HFF-Myc (cell line): ENCODE measurements around the gene TSPAN31.
A peak's percentile ranks its signal among the peaks of the same experiment; 100 is the strongest.

Experiments used
- DNase-seq: peaks from one replicate; pipeline ENCODE4 v3.0.0-alpha.2; 2011; ENCODE audit warnings: low read depth; ENCODE audit errors: extremely low read depth
- H3K4me3 ChIP-seq: replicated peaks from 2 replicates; pipeline ENCODE4 v1.5.1; 2011; ENCODE audit warnings: low read depth, mild to moderate bottlenecking, control low read depth, low read length
- CTCF ChIP-seq: IDR thresholded peaks from 2 replicates; pipeline ENCODE4 v1.5.1; 2012; ENCODE audit warnings: mild to moderate bottlenecking, low read depth, low read length, control low read depth; ENCODE audit errors: missing control alignments

The TSPAN31 gene

GRCh38 chr12:57755454-57756372 lies 10.9 kb downstream of the TSPAN31 start:
- no peak for DNase-seq

GRCh38 chr12:57756406-57757341 lies 11.8 kb downstream of the TSPAN31 start:
- no peak overlapping the region; the same call in 1 of the 2 replicates for H3K4me3 ChIP-seq
- TF ChIP-seq CTCF, result peak; percentile 61
- no peak for DNase-seq

More at GRCh38 chr12:57755454-57756372, 10.9 kb downstream of the TSPAN31 start:
- no peak for TF ChIP-seq CTCF
- H3K4me3 ChIP-seq, result peak overlapping the region; percentile 47

- no peak overlapping the region for H3K4me3 ChIP-seq
- TF ChIP-seq CTCF, result no peak
- no peak for DNase-seq
Observed at GRCh38 chr12:57757771-57758170, 12.9 kb downstream of the TSPAN31 start.

GRCh38 chr12:57758552-57759359 lies 13.9 kb downstream of the TSPAN31 start:
- TF ChIP-seq CTCF, result no peak
- H3K4me3 ChIP-seq, result no peak overlapping the region
- DNase-seq, result no peak

- no peak overlapping the region for H3K4me3 ChIP-seq
- no peak for DNase-seq
- TF ChIP-seq CTCF, result peak; percentile 42
Observed at GRCh38 chr12:57759360-57759980, 14.6 kb downstream of the TSPAN31 start.

- TF ChIP-seq CTCF, result no peak
- DNase-seq, result no peak
- no peak overlapping the region for H3K4me3 ChIP-seq
Observed at GRCh38 chr12:57760347-57760982, 15.6 kb downstream of the TSPAN31 start.
